HepG2 (cell line): ENCODE data around the gene SIRT7. TPM values are rescaled to one million over a fixed set of nuclear protein-coding genes. Genes with fewer than 3 reads are reported as not detected.

ENCODE experiments used
- BHLHE40 ChIP-seq: IDR thresholded peaks from 2 replicates; pipeline ENCODE4 v1.6.1; 2011; ENCODE audit warnings: low read length, improper control_type of control experiment
- DR1 ChIP-seq: sonication (generic); formaldehyde crosslinking; IDR thresholded peaks from 2 replicates; pipeline ENCODE4 v1.8.0; 2021; ENCODE audit warnings: mild to moderate bottlenecking, missing genetic modification reagents, inconsistent platforms
- EEA1 ChIP-seq: sonication (generic); formaldehyde crosslinking; IDR thresholded peaks from 2 replicates; pipeline ENCODE4 v1.5.1; 2020; ENCODE audit warnings: mild to moderate bottlenecking, missing genetic modification reagents, borderline replicate concordance
- HNF4G ChIP-seq, 2 experiments: sonication (generic) in 1 of 2; formaldehyde crosslinking in 1 of 2; IDR thresholded peaks; 2 replicates each; pipeline versions ENCODE4 v1.4.0 to v1.6.1; 2011 to 2020; ENCODE audit warnings: borderline replicate concordance in 2 of 2, low read depth in 2 of 2, mild to moderate bottlenecking in 2 of 2, low read length in 1 of 2, missing genetic modification reagents in 1 of 2, moderate library complexity in 1 of 2
- HOXA3 ChIP-seq: sonication (generic); formaldehyde crosslinking; IDR thresholded peaks from 2 replicates; pipeline ENCODE4 v1.5.0; 2020; ENCODE audit warnings: missing genetic modification reagents
- KDM3A ChIP-seq: IDR thresholded peaks from 2 replicates; pipeline ENCODE4 v1.6.1; 2018; ENCODE audit warnings: low read depth, missing compliant biosample characterization
- KLF9 ChIP-seq: IDR thresholded peaks from 2 replicates; pipeline ENCODE4 v1.6.1; 2016; ENCODE audit warnings: low read depth
- MED1 ChIP-seq: sonication (generic); formaldehyde crosslinking; IDR thresholded peaks from 2 replicates; pipeline ENCODE4 v1.4.0; 2020; ENCODE audit warnings: missing genetic modification reagents
- MTA3 ChIP-seq: sonication (generic); formaldehyde crosslinking; IDR thresholded peaks from 2 replicates; pipeline ENCODE4 v1.4.0; 2020; ENCODE audit warnings: missing genetic modification reagents
- NR2F1 ChIP-seq, 2 experiments: fragments of 450-650 bp in 1 of 2; formaldehyde crosslinking in 1 of 2; IDR thresholded peaks; 2 replicates each; pipeline versions ENCODE4 v1.5.0 to v1.6.1; 2016 to 2020; ENCODE audit warnings: mild to moderate bottlenecking in 1 of 2, missing compliant biosample characterization in 1 of 2, missing genetic modification reagents in 1 of 2, moderate library complexity in 1 of 2
- PHB2 ChIP-seq: fragments of 450-650 bp; IDR thresholded peaks from 2 replicates; pipeline ENCODE4 v1.6.1; 2018; ENCODE audit not compliant: partially characterized antibody
- RAD21 ChIP-seq: fragments of 450-650 bp; formaldehyde crosslinking; IDR thresholded peaks from 2 replicates; pipeline ENCODE4 v1.5.0; 2020; ENCODE audit warnings: mild to moderate bottlenecking
- TBP ChIP-seq: sonication (generic); formaldehyde crosslinking; IDR thresholded peaks from 2 replicates; pipeline ENCODE4 v1.5.0; 2020; ENCODE audit warnings: missing genetic modification reagents
- U2AF2 ChIP-seq: fragments of 200-400 bp; formaldehyde crosslinking; IDR thresholded peaks from 2 replicates; pipeline ENCODE4 v1.6.1; 2017; ENCODE audit warnings: low read depth, mild to moderate bottlenecking, low read length
- ZBTB46 ChIP-seq: sonication (generic); formaldehyde crosslinking; IDR thresholded peaks from 2 replicates; pipeline ENCODE4 v1.4.0; 2020; ENCODE audit warnings: mild to moderate bottlenecking, missing genetic modification reagents, borderline replicate concordance
- ZNF121 ChIP-seq: sonication (generic); formaldehyde crosslinking; IDR thresholded peaks from 2 replicates; pipeline ENCODE4 v1.5.0; 2020; ENCODE audit warnings: mild to moderate bottlenecking, missing genetic modification reagents
- ZNF230 ChIP-seq: sonication (generic); formaldehyde crosslinking; IDR thresholded peaks from 2 replicates; pipeline ENCODE4 v1.4.0; 2020; ENCODE audit warnings: mild to moderate bottlenecking, missing genetic modification reagents
- ZNF34 ChIP-seq: sonication (generic); formaldehyde crosslinking; IDR thresholded peaks from 2 replicates; pipeline ENCODE4 v1.4.0; 2020; ENCODE audit warnings: mild to moderate bottlenecking, missing genetic modification reagents, borderline replicate concordance
- ZNF446 ChIP-seq: sonication (generic); formaldehyde crosslinking; IDR thresholded peaks from 2 replicates; pipeline ENCODE4 v1.5.0; 2020; ENCODE audit warnings: mild to moderate bottlenecking, missing genetic modification reagents
- ZNF616 ChIP-seq: sonication (generic); formaldehyde crosslinking; IDR thresholded peaks from 2 replicates; pipeline ENCODE4 v1.5.0; 2020; ENCODE audit warnings: low read depth, mild to moderate bottlenecking, missing genetic modification reagents
- ZSCAN21 ChIP-seq: sonication (generic); formaldehyde crosslinking; IDR thresholded peaks from 2 replicates; pipeline ENCODE4 v1.8.0; 2022; ENCODE audit warnings: mild to moderate bottlenecking, missing genetic modification reagents, moderate library complexity, borderline replicate concordance
- polyA plus RNA-seq, 8 experiments: library from polyadenylated mRNA; depleted of rRNA in 3 of 8; stranded (reverse) in 7 of 8; unstranded in 1 of 8; fragments of >200 nt; fragmentation: Illumina TruSeq in 4 of 8; extraction: Trizol in 4 of 8; gene quantifications; 2 replicates each; pipeline versions ENCODE4 v1.2.1 to v1.2.3, GENCODE V29; 2011 to 2016; ENCODE audit warnings: low read depth in 4 of 8, missing spikeins in 1 of 8, mixed read lengths in 1 of 8; ENCODE audit not compliant: insufficient read depth in 1 of 8
- total RNA-seq, 5 experiments: library from RNA; depleted of rRNA; stranded (reverse); fragments of >200 nt; fragmentation: Illumina TruSeq; extraction: Trizol; gene quantifications; 2 replicates each; pipeline ENCODE4 v1.2.3, GENCODE V29; 2016; ENCODE audit warnings: low read depth in 1 of 5
- TF ChIP-seq, protein P1 (sequence below): sonication (generic); formaldehyde crosslinking; IDR thresholded peaks from 2 replicates; pipeline ENCODE4 v1.8.0; 2022; ENCODE audit warnings: mild to moderate bottlenecking, missing genetic modification reagents; ENCODE audit not compliant: insufficient replicate concordance
- TF ChIP-seq, protein P2 (sequence below): sonication (generic); formaldehyde crosslinking; IDR thresholded peaks from 2 replicates; pipeline ENCODE4 v1.5.0; 2020; ENCODE audit warnings: mild to moderate bottlenecking, missing genetic modification reagents
- TF ChIP-seq, protein P3 (sequence below): sonication (generic); formaldehyde crosslinking; IDR thresholded peaks from 2 replicates; pipeline ENCODE4 v1.5.0; 2020; ENCODE audit warnings: mild to moderate bottlenecking, low read depth, missing genetic modification reagents, borderline replicate concordance

The SIRT7 gene
- total and polyA plus RNA-seq, 2 of the 13 experiments (the other 11 are each of a cell fraction or from before 2014, with no cell fraction given): 8.3 to 24.8 TPM

DNA sequence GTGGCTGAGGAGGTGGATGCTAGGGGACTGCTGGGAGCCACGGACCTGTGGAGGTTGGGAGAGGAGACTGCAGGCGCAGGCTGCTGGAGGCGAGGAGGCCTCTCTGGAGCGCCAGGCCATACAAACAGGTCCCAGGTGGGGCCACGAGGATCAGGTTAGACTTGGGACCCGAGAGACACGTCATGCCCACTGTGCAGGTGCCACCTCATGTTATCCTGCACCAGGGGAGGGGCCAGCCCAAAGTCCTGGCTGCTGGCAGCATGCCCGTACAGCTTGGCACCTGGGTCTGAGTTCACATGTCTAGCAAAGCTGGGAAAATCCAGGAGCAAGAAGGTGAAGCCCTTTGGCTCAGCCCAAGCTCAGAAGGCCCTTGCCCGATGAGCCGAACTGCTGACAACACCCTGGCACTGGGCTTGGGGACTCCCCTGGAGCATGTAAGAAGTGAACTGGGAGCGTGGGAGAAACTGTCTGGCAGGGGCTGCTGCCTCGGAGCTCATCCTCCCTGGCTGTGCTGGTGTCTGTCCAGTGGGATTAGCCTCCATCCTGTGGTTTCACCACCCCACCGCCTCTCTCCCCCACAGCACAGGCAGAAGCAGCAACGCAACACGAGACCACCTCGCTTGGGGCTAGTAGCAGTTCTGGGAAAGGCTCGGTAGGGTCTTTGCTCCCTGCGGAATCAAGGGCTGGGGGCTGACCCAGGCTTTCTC, 52.1 kb downstream of the SIRT7 start (continued):
- TF ChIP-seq, protein P1, sequence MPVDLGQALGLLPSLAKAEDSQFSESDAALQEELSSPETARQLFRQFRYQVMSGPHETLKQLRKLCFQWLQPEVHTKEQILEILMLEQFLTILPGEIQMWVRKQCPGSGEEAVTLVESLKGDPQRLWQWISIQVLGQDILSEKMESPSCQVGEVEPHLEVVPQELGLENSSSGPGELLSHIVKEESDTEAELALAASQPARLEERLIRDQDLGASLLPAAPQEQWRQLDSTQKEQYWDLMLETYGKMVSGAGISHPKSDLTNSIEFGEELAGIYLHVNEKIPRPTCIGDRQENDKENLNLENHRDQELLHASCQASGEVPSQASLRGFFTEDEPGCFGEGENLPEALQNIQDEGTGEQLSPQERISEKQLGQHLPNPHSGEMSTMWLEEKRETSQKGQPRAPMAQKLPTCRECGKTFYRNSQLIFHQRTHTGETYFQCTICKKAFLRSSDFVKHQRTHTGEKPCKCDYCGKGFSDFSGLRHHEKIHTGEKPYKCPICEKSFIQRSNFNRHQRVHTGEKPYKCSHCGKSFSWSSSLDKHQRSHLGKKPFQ: no peak
- TF ChIP-seq ZNF446 (CRISPR knock-in tag): no peak
- 0 out of 2 replicates have a peak, but pooled peaks have one; percentile 3 for TF ChIP-seq ZSCAN21 (CRISPR knock-in tag)
- TF ChIP-seq, protein P2, sequence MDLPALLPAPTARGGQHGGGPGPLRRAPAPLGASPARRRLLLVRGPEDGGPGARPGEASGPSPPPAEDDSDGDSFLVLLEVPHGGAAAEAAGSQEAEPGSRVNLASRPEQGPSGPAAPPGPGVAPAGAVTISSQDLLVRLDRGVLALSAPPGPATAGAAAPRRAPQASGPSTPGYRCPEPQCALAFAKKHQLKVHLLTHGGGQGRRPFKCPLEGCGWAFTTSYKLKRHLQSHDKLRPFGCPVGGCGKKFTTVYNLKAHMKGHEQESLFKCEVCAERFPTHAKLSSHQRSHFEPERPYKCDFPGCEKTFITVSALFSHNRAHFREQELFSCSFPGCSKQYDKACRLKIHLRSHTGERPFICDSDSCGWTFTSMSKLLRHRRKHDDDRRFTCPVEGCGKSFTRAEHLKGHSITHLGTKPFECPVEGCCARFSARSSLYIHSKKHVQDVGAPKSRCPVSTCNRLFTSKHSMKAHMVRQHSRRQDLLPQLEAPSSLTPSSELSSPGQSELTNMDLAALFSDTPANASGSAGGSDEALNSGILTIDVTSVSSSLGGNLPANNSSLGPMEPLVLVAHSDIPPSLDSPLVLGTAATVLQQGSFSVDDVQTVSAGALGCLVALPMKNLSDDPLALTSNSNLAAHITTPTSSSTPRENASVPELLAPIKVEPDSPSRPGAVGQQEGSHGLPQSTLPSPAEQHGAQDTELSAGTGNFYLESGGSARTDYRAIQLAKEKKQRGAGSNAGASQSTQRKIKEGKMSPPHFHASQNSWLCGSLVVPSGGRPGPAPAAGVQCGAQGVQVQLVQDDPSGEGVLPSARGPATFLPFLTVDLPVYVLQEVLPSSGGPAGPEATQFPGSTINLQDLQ (CRISPR knock-in tag): peak; percentile 82; the same call in 1 of the 2 replicates
- peak; percentile 20; the same call in 1 of the 2 replicates for TF ChIP-seq ZNF121 (CRISPR knock-in tag)
- TF ChIP-seq U2AF2: 0 out of 2 replicates have a peak, but pooled peaks have one; percentile 33
- TF ChIP-seq BHLHE40: peak; percentile 32; the same call in 1 of the 2 replicates
- TF ChIP-seq MTA3: no peak
- TF ChIP-seq, protein P3, sequence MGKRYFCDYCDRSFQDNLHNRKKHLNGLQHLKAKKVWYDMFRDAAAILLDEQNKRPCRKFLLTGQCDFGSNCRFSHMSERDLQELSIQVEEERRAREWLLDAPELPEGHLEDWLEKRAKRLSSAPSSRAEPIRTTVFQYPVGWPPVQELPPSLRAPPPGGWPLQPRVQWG (CRISPR knock-in tag): no peak
- no peak for TF ChIP-seq PHB2
- no peak for TF ChIP-seq KLF9
- no peak for TF ChIP-seq ZNF34 (CRISPR knock-in tag)
- TF ChIP-seq MED1 (CRISPR knock-in tag): peak; percentile 29; the same call in 1 of the 2 replicates
- TF ChIP-seq NR2F1 (CRISPR knock-in tag; IDR thresholded peaks at IDR 0.05): no peak
- TF ChIP-seq TBP (CRISPR knock-in tag): no peak
- TF ChIP-seq EEA1 (CRISPR knock-in tag): no peak
- TF ChIP-seq HNF4G (IDR thresholded peaks at IDR 0.05; ENCODE audit: borderline replicate concordance, low read depth, low read length): 0 out of 2 replicates have a peak, but pooled peaks have one; percentile 15
- TF ChIP-seq HNF4G (CRISPR knock-in tag; IDR thresholded peaks at IDR 0.05; ENCODE audit: borderline replicate concordance, low read depth): no peak
- peak; percentile 12 for TF ChIP-seq HOXA3 (CRISPR knock-in tag)
- TF ChIP-seq ZNF616 (CRISPR knock-in tag): no peak
- no peak for TF ChIP-seq DR1 (CRISPR knock-in tag)
- TF ChIP-seq RAD21: 0 out of 2 replicates have a peak, but pooled peaks have one; percentile 11
- 0 out of 2 replicates have a peak, but pooled peaks have one; percentile 36 for TF ChIP-seq KDM3A (CRISPR knock-in tag)
- TF ChIP-seq ZNF230: no peak
- TF ChIP-seq ZBTB46: no peak
